SK-N-SH (cell line): Measurements from ENCODE around the gene DNAH9. TPM values are rescaled to one million over a fixed set of nuclear protein-coding genes. Genes with fewer than 3 reads are reported as not detected.

ENCODE experiments used
- CTCF ChIA-PET: fragments of 300-600, 350-600 bp; formaldehyde crosslinking; extraction: SDS; loops from one replicate; lab custom pipeline; 2021; lab: Yijun Ruan, JAX
- POLR2A ChIA-PET: fragments of 350-600 bp; sonication (Branson Sonifier 250); formaldehyde crosslinking; extraction: SDS; loops from one replicate; lab custom pipeline; 2020; ENCODE audit warnings: antibody characterized with exemption, inconsistent platforms; lab: Yijun Ruan, JAX
- DNase-seq: peaks from one replicate; pipeline ENCODE4 v3.0.0; 2012
- H2AFZ ChIP-seq: fragments of 200-600 bp; sonication (generic); 2 replicates; pipeline ENCODE4 v1.8.1; 2016; ENCODE audit warnings: antibody characterized with exemption, mild to moderate bottlenecking, low read depth
- H3F3A ChIP-seq: fragments of 200-600 bp; sonication (generic); replicated peaks from 2 replicates; pipeline ENCODE3; 2016; ENCODE audit warnings: antibody characterized with exemption, mild to moderate bottlenecking; ENCODE audit not compliant: insufficient read depth
- H3K27ac ChIP-seq, 2 experiments: fragments of 200-500 bp in 1 of 2; fragments of 200-600 bp in 1 of 2; sonication (Bioruptor generic) in 1 of 2; sonication (generic), shearing (Covaris generic) in 1 of 2; 2 replicates each; pipeline versions ENCODE4 v1.5.1 to v1.6.1; 2014 to 2016; ENCODE audit warnings: low read depth in 2 of 2, inconsistent platforms in 1 of 2, low read length in 1 of 2, mild to moderate bottlenecking in 1 of 2, mixed read lengths in 1 of 2
- H3K27me3 ChIP-seq: fragments of 200-600 bp; sonication (generic), shearing (Covaris generic); 2 replicates; pipeline ENCODE4 v1.6.1; 2016; ENCODE audit warnings: mixed run types; ENCODE audit not compliant: insufficient read depth
- H3K36me3 ChIP-seq, 2 experiments: fragments of 200-500 bp in 1 of 2; fragments of 200-600 bp in 1 of 2; sonication (Bioruptor generic) in 1 of 2; sonication (generic) in 1 of 2; replicated peaks in 1 of 2; 2 replicates each; pipeline versions ENCODE3 to v1.5.1; 2014 to 2016; ENCODE audit warnings: low read length in 1 of 2, mild to moderate bottlenecking in 1 of 2; ENCODE audit not compliant: insufficient read depth in 2 of 2, control insufficient read depth in 1 of 2
- H3K4me1 ChIP-seq, 2 experiments: fragments of 200-500 bp in 1 of 2; fragments of 200-600 bp in 1 of 2; sonication (Bioruptor generic) in 1 of 2; sonication (generic), shearing (Covaris generic) in 1 of 2; 2 replicates each; pipeline versions ENCODE4 v1.5.1 to v1.6.1; 2014 to 2016; ENCODE audit warnings: low read depth in 1 of 2, low read length in 1 of 2, mixed run types in 1 of 2; ENCODE audit not compliant: insufficient read depth in 2 of 2, control insufficient read depth in 1 of 2
- H3K4me2 ChIP-seq: fragments of 200-600 bp; sonication (generic), shearing (Covaris generic); 2 replicates; pipeline ENCODE4 v1.6.1; 2017; ENCODE audit warnings: mixed run types
- H3K4me3 ChIP-seq, 2 experiments: fragments of 200-500 bp in 1 of 2; fragments of 200-600 bp in 1 of 2; sonication (Bioruptor generic) in 1 of 2; sonication (generic), shearing (Covaris generic) in 1 of 2; 2 replicates each; pipeline versions ENCODE4 v1.5.1 to v1.8.1; 2014 to 2016; ENCODE audit warnings: low read depth in 2 of 2, inconsistent platforms in 1 of 2, low read length in 1 of 2, mild to moderate bottlenecking in 1 of 2, mixed read lengths in 1 of 2, moderate library complexity in 1 of 2
- H3K79me2 ChIP-seq: fragments of 200-600 bp; sonication (generic); 2 replicates; pipeline ENCODE4 v1.8.1; 2017; ENCODE audit warnings: mild to moderate bottlenecking; ENCODE audit not compliant: insufficient read depth
- H3K9ac ChIP-seq: fragments of 200-600 bp; sonication (generic); 2 replicates; pipeline ENCODE4 v1.6.1; 2017; ENCODE audit warnings: mixed run types
- H3K9me2 ChIP-seq: fragments of 200-600 bp; sonication (generic); 2 replicates; pipeline ENCODE4 v1.6.1; 2017; ENCODE audit warnings: mixed run types
- H3K9me3 ChIP-seq: fragments of 200-600 bp; sonication (generic); 2 replicates; pipeline ENCODE4 v1.6.1; 2017; ENCODE audit warnings: mixed run types, mild to moderate bottlenecking, moderate library complexity
- H4K20me1 ChIP-seq: fragments of 200-600 bp; sonication (generic); 2 replicates; pipeline ENCODE4 v1.6.1; 2017; ENCODE audit warnings: mild to moderate bottlenecking, mixed run types; ENCODE audit not compliant: insufficient read depth
- CHD2 ChIP-seq: fragments of 150-350 bp; IDR thresholded peaks from 2 replicates; pipeline ENCODE4 v1.6.1; 2018; ENCODE audit warnings: low read length; ENCODE audit not compliant: partially characterized antibody
- FOXJ3 ChIP-seq: sonication (generic); formaldehyde crosslinking; IDR thresholded peaks from 2 replicates; pipeline ENCODE4 v1.5.1; 2020; ENCODE audit warnings: mild to moderate bottlenecking, missing genetic modification reagents
- NFIC ChIP-seq: IDR thresholded peaks from 2 replicates; pipeline ENCODE4 v1.4.0; 2012; ENCODE audit warnings: borderline replicate concordance
- PBX3 ChIP-seq: IDR thresholded peaks from 2 replicates; pipeline ENCODE4; 2012
- RAD21 ChIP-seq: IDR thresholded peaks from 2 replicates; pipeline ENCODE4 v1.6.1; 2012; ENCODE audit warnings: mild to moderate bottlenecking, low read length
- RCOR1 ChIP-seq: fragments of 150-350 bp; IDR thresholded peaks from 2 replicates; pipeline ENCODE4 v1.6.1; 2017; ENCODE audit warnings: antibody characterized with exemption, low read length
- RFX5 ChIP-seq: IDR thresholded peaks from 2 replicates; pipeline ENCODE4 v1.6.1; 2012; ENCODE audit warnings: mild to moderate bottlenecking, improper control_type of control experiment, low read length
- TAF1 ChIP-seq: IDR thresholded peaks from 2 replicates; pipeline ENCODE4 v1.6.1; 2012; ENCODE audit warnings: low read depth, mild to moderate bottlenecking, low read length, moderate library complexity, borderline replicate concordance
- TCF12 ChIP-seq: IDR thresholded peaks from 2 replicates; pipeline ENCODE4 v1.4.0; 2012
- TEAD4 ChIP-seq: IDR thresholded peaks from 2 replicates; pipeline ENCODE4 v1.4.0; 2012; ENCODE audit warnings: mild to moderate bottlenecking, borderline replicate concordance; ENCODE audit not compliant: insufficient read depth
- USF1 ChIP-seq: IDR thresholded peaks from 2 replicates; pipeline ENCODE4 v1.4.0; 2012; ENCODE audit warnings: low read depth, borderline replicate concordance
- YY1 ChIP-seq: IDR thresholded peaks from 2 replicates; pipeline ENCODE4 v1.4.0; 2012; ENCODE audit warnings: low read depth, mild to moderate bottlenecking
- WGBS: methylation state at CpG from one replicate; pipeline ENCODE4 v1.1.6; 2017; ENCODE audit warnings: low lambda C conversion rate; 5-methylcytosine and 5-hydroxymethylcytosine counted together
- polyA plus RNA-seq, 3 experiments: library from polyadenylated mRNA; depleted of rRNA; stranded (reverse); fragments of >200 nt; gene quantifications; 2 replicates each; pipeline ENCODE4 v1.2.3, GENCODE V29; 2012

DNAH9 gene
- polyA plus RNA-seq, 1 of the 3 experiments (the other 2 are of a cell fraction): not detected

GRCh38 chr17:11707586-11707985, 109.3 kb downstream of the DNAH9 start (continued):
- no peak for TF ChIP-seq PBX3
- TF ChIP-seq TCF12: no peak
- no peak for TF ChIP-seq RCOR1

GRCh38 chr17:11712456-11712855, 114.2 kb downstream of the DNAH9 start:
- H3K9me3 ChIP-seq: no peaks in the 10 kb centered on the region
- H3K79me2 ChIP-seq: no peaks in the 10 kb centered on the region
- ChIA-PET POLR2A (no interaction called here), CTCF (interaction anchor here (0.7 kb wide), 1 partner anchor 223 kb away, joined by 4 read pairs; no protein-coding TSS in a partner anchor)
- no peak overlapping the region for H3K9ac ChIP-seq
- H3K27me3 ChIP-seq: no peaks in the 10 kb centered on the region
- H3F3A ChIP-seq: no peaks in the 10 kb centered on the region
- H3K4me3 ChIP-seq: no peak overlapping the region
- H3K4me2 ChIP-seq: no peak overlapping the region
- no peak for DNase-seq
- H4K20me1 ChIP-seq: no peaks in the 10 kb centered on the region
- no peaks in the 10 kb centered on the region for H3K4me1 ChIP-seq
- H3K36me3 ChIP-seq: no peaks in the 10 kb centered on the region
- H2AFZ ChIP-seq: no peak overlapping the region
- no peak overlapping the region for H3K27ac ChIP-seq
- TF ChIP-seq RAD21: no peak
- no peak for TF ChIP-seq TAF1
- TF ChIP-seq CHD2: no peak
- TF ChIP-seq PBX3: no peak
- TF ChIP-seq TEAD4: no peak
- TF ChIP-seq FOXJ3 (CRISPR knock-in tag): no peak
- no peak for TF ChIP-seq RCOR1
- TF ChIP-seq RFX5: no peak
- WGBS: 6% methylated on average over 3 of the region's 3 CpGs
- H3K9me2 ChIP-seq: no peaks in the 10 kb centered on the region

- TF ChIP-seq NFIC (no peak), USF1 (no peak), YY1 (no peak), FOXJ3 (CRISPR knock-in tag) (no peak)
- no peak for DNase-seq
- Histone ChIP-seq H3K27me3 (no peaks in the 10 kb centered on the region), H3K9me3 (no peaks in the 10 kb centered on the region), H2AFZ (no peak overlapping the region), H3F3A (no peaks in the 10 kb centered on the region), H3K9ac (no peak overlapping the region), H3K79me2 (no peaks in the 10 kb centered on the region), H3K4me1 (no peaks in the 10 kb centered on the region), H3K4me2 (no peak overlapping the region), H3K4me3 (no peak overlapping the region), H3K9me2 (no peaks in the 10 kb centered on the region), H3K27ac (no peak overlapping the region), H4K20me1 (no peaks in the 10 kb centered on the region), H3K36me3 (no peaks in the 10 kb centered on the region)
- WGBS: 31% methylated on average over 9 of the region's 11 CpGs
- POLR2A ChIA-PET: no interaction called here
- CTCF ChIA-PET: interaction anchor here (0.8 to 1.1 kb wide), 3 partner anchors 9 to 75 kb away, joined by 3 to 4 read pairs (median 4); no protein-coding TSS in a partner anchor
These were observed 120.9 kb downstream of the DNAH9 start for GRCh38 chr17:11719203-11719602.
